ENCODE measurements around the gene PRPF6. TPM values are rescaled to one million over a fixed set of nuclear protein-coding genes. Genes with fewer than 3 reads are reported as not detected.

Gene PRPF6
- total and polyA plus RNA-seq, 10 donors: 39.9 to 71.1 (median 60.8) TPM

- peaks cover 0 to 91% (median 30%) of the 10 kb centered on the region in 7 donors for H3K27me3 ChIP-seq (replicated peaks in 1 of 7)
- DNase-seq: peak; percentile 84
Measured at GRCh38 chr20:64049060-64049877, 68.3 kb downstream of the PRPF6 start, which contains the start of gene SOX18. TSS of gene SOX18 (minus strand) at chr20:64049639. CDS start at chr20:64049516, 123 bp downstream.

GRCh38 chr20:64049878-64050260, 68.9 kb downstream of the PRPF6 start:
- intact Hi-C loops (cut with DNase I; ENCODE audit: low total_unique reads): no loop called here
- TF ChIP-seq POLR2AphosphoS5 (IDR thresholded peaks at IDR 0.05) (no peak), CTCF (IDR thresholded peaks at IDR 0.05 in 8 of 11, conservative IDR thresholded peaks at IDR 0.05 in 3 of 11) (no peak)
- Histone ChIP-seq H3K4me3 (peak overlapping the region in 7 of 8 donors; percentile 0 to 73 (median 44)), H3K4me1 (peaks cover 5 to 97% (median 65%) of the 10 kb centered on the region in 6 donors), H3K36me3 (peaks cover 0 to 15% (median 0%) of the 10 kb centered on the region in 6 donors), H3K9me3 (no peaks in the 10 kb centered on the region), H3K27ac (peak overlapping the region; percentile 56 to 91 (median 85)), H3K27me3 (replicated peaks in 1 of 7) (peaks cover 0 to 94% (median 30%) of the 10 kb centered on the region in 7 donors)
- no peak for DNase-seq
- 7 to 28% (median 16%) methylated on average over 13 to 16 of the region's 16 CpGs for WGBS, 5 donors

More at GRCh38 chr20:64049060-64049877, 68.3 kb downstream of the PRPF6 start, which contains the start of gene SOX18:
- H3K36me3 ChIP-seq: peaks cover 0 to 15% (median 0%) of the 10 kb centered on the region in 6 donors
- 1 to 2% (median 1%) methylated on average over 28 to 111 of the region's 111 CpGs for WGBS, 5 donors
- TF ChIP-seq CTCF (IDR thresholded peaks at IDR 0.05 in 8 of 11, conservative IDR thresholded peaks at IDR 0.05 in 3 of 11) (no peak), POLR2AphosphoS5 (IDR thresholded peaks at IDR 0.05) (peak; percentile 73 to 85 (median 81))
- peak within 1 kb of the TSS; percentile 56 to 91 (median 85) for H3K27ac ChIP-seq
- no peaks in the 10 kb centered on the region for H3K9me3 ChIP-seq
- peak within 1 kb of the TSS; percentile 2 to 73 (median 56) for H3K4me3 ChIP-seq
- peaks cover 5 to 97% (median 63%) of the 10 kb centered on the region in 6 donors for H3K4me1 ChIP-seq
- intact Hi-C loops (cut with DNase I; ENCODE audit: low total_unique reads): no loop called here

- Histone ChIP-seq H3K27me3 (replicated peaks in 1 of 7) (peaks cover 0 to 95% (median 30%) of the 10 kb centered on the region in 7 donors), H3K4me1 (peaks cover 10 to 97% (median 67%) of the 10 kb centered on the region in 6 donors), H3K9me3 (no peaks in the 10 kb centered on the region), H3K27ac (peak overlapping the region; percentile 56 to 91 (median 85)), H3K4me3 (peak overlapping the region in 7 of 8 donors; percentile 0 to 73 (median 44)), H3K36me3 (peaks cover 0 to 15% (median 0%) of the 10 kb centered on the region in 6 donors)
- TF ChIP-seq CTCF (IDR thresholded peaks at IDR 0.05 in 8 of 11, conservative IDR thresholded peaks at IDR 0.05 in 3 of 11) (peak in 1 of 11 experiments; percentile 19), POLR2AphosphoS5 (IDR thresholded peaks at IDR 0.05) (peak in 2 of 3 donors; percentile 8 to 37), POLR2A (IDR thresholded peaks at IDR 0.05) (no peak)
- intact Hi-C loops (cut with DNase I; ENCODE audit: low total_unique reads): no loop called here
- no peak for DNase-seq
- WGBS, 5 donors: 42 to 67% (median 54%) methylated on average over 14 to 23 of the region's 23 CpGs
Measured at GRCh38 chr20:64050261-64051032, 69.5 kb downstream of the PRPF6 start.

Measured in spleen (tissue), 11 donors.